ENCODE data around the gene NHLRC4. TPM values are rescaled to one million over a fixed set of nuclear protein-coding genes. Genes with fewer than 3 reads are reported as not detected.

The NHLRC4 gene
- total and polyA plus RNA-seq, 2 of the 13 experiments (the other 11 are each of a cell fraction or from before 2014, with no cell fraction given), result 0.40 to 0.59 TPM

DNA sequence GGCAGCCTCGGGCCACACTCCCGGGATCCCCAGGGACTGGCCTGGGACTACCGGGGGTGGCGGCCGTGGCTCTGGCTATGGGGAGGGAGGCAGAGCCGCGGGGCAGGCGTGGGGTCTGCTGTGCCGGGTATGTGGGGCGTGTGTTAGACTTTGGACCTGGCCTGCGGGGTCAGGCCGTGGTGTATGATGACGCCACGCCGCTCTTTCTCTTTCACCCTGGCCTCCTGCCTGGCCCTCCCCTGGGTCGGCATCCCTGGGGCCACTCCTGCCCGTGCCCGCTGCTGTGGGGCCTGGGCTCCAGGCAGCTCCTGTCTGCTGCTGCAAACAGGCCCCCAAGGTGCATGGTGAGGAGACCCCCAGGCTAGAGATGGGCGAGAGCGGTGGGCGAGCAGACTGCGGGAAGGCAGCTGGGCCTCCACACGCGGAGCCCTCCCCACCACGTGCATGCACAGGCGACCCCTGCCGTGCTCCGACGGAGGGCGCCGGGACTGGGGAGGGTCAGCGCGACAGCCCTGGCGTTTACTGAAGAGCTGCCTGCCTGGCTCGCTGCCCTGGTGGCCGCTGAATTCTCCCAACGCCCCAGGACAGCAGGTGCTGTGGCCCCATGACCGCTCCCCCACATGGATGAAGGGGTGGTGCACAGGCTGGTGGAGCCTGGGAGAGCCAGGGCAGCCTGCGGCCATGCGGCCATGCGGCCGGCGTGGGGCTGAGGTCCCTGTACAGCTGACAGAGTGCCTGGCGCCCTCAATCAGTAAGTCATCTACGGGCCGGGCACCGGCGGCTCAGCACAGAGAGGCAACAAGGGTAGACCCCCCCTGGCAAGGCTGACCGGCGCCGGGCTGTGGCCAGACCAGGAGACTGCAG lies 23.3 kb upstream of the NHLRC4 start (continued):
- TF ChIP-seq ZNF276 (CRISPR knock-in tag; IDR thresholded peaks at IDR 0.05; ENCODE audit: low read depth), result no peak
- no peak for TF ChIP-seq DMTF1 (CRISPR knock-in tag; IDR thresholded peaks at IDR 0.05)
- TF ChIP-seq WIZ (CRISPR knock-in tag; IDR thresholded peaks at IDR 0.05), result no peak
- peak; percentile 69; the same call in 1 of the 2 replicates for TF ChIP-seq KDM3A (CRISPR knock-in tag; IDR thresholded peaks at IDR 0.05; ENCODE audit: low read depth)
- TF ChIP-seq ZC3H4 (CRISPR knock-in tag; IDR thresholded peaks at IDR 0.05; ENCODE audit: borderline replicate concordance), result no peak
- no peak for TF ChIP-seq ZNF30 (CRISPR knock-in tag; IDR thresholded peaks at IDR 0.05)
- TF ChIP-seq ZNF788 (CRISPR knock-in tag; IDR thresholded peaks at IDR 0.05; ENCODE audit: borderline replicate concordance), result peak; percentile 81; the same call in 1 of the 2 replicates
- TF ChIP-seq KLF6 (CRISPR knock-in tag; IDR thresholded peaks at IDR 0.05), result peak; percentile 65; the same call in 1 of the 2 replicates
- TF ChIP-seq ZNF550 (CRISPR knock-in tag; IDR thresholded peaks at IDR 0.05; ENCODE audit: borderline replicate concordance), result no peak
- TF ChIP-seq ZNF234 (CRISPR knock-in tag; conservative IDR thresholded peaks at IDR 0.05), result no peak
- TF ChIP-seq, protein P1, sequence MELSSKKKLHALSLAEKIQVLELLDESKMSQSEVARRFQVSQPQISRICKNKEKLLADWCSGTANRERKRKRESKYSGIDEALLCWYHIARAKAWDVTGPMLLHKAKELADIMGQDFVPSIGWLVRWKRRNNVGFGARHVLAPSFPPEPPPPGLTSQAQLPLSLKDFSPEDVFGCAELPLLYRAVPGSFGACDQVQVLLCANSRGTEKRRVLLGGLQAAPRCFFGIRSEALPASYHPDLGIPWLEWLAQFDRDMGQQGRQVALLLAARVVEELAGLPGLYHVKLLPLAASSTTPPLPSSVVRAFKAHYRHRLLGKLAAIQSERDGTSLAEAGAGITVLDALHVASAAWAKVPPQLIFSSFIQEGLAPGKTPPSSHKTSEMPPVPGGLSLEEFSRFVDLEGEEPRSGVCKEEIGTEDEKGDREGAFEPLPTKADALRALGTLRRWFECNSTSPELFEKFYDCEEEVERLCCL (CRISPR knock-in tag; IDR thresholded peaks at IDR 0.05; ENCODE audit: borderline replicate concordance), result no peak
- peak; percentile 88 for TF ChIP-seq YEATS4 (CRISPR knock-in tag; IDR thresholded peaks at IDR 0.05; ENCODE audit: borderline replicate concordance)
- no peak; the same call in 1 of the 2 replicates for TF ChIP-seq NAIF1 (CRISPR knock-in tag; IDR thresholded peaks at IDR 0.05; ENCODE audit: borderline replicate concordance)
- peak; percentile 82 for TF ChIP-seq PAXIP1 (CRISPR knock-in tag; conservative IDR thresholded peaks at IDR 0.05)
- TF ChIP-seq SP4 (CRISPR knock-in tag; IDR thresholded peaks at IDR 0.05), result no peak
- 0 out of 2 replicates have a peak, but pooled peaks have one; percentile 38 for TF ChIP-seq ZNF672 (CRISPR knock-in tag; IDR thresholded peaks at IDR 0.05)
- TF ChIP-seq SP140L (CRISPR knock-in tag; IDR thresholded peaks at IDR 0.05; ENCODE audit: borderline replicate concordance), result no peak
- TF ChIP-seq ZSCAN25 (CRISPR knock-in tag; IDR thresholded peaks at IDR 0.05), result 0 out of 2 replicates have a peak, but pooled peaks have one; percentile 55
